HG03442 (cell line): ENCODE results near the gene SYN1.

Experiments
- ATAC-seq: cut with Tn5 transposase; IDR thresholded peaks from one replicate; pipeline ENCODE4 v1.9.1; 2021; ENCODE audit warnings: mild to moderate bottlenecking, moderate library complexity; ENCODE audit not compliant: unreplicated experiment

The SYN1 gene

DNA sequence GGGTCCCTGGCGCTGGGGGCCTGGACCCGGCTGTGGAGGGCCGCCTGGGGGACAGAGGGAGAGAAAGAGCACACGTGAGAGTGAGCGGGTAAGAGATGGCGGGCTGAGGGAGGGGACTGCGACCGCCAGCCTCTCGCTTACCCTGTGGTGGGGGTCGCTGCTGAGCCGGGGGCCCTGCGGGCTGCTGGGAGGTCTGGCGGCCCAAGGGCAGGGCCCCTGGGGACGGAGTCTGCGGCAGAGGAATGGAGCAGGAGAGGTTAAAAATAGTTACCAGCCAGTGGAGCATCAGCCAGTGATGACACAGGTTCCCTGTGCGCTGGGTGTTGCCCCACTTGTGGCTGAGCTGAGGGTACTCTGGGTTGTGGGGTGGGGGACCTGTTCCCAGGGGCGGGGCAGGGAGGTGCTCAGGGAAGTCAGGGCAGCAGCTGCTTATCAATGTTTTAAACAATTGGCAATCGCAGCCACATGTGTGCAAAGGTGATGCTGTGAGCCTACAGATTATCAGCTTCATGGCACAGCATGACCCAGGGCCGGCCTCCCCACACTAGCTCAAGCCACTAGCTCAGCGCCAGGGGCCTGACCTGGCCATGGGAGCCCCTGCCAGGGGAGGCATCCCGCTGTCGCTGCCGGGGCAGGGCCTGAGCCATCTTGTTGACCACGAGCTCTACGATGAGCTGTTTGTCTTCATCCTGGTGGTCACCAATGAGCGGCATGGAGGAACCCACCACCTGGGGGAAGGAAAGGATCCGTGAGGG lies 44.9 kb downstream of the SYN1 start:
- no peak for ATAC-seq

- no peak for ATAC-seq
Observed at GRCh38 chrX:47574076-47574546, 45.5 kb downstream of the SYN1 start.

GRCh38 chrX:47573341-47574075 lies 46.1 kb downstream of the SYN1 start:
- ATAC-seq: no peak

- ATAC-seq: no peak
Observed at GRCh38 chrX:47572773-47573340, 46.8 kb downstream of the SYN1 start.

DNA sequence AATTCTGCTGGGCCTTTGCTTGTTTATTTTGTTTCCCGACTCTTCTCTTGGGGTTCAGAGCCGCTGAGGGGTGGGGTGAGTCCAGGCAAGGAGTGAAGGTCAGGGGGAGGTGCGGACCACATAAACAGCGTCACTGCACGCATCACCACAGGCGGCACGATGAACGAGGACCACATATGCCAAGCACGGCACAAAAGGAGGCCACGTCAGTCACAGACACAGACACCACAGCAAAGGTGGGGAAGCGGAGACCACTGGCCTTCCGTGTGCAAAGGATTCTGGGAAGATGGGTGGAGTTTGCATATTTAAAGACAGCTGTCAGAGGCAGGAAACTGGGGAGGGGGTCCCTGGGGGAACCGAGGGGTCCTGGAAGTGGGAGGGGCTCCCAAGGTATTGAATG lies 47.8 kb downstream of the SYN1 start:
- ATAC-seq: no peak

DNA sequence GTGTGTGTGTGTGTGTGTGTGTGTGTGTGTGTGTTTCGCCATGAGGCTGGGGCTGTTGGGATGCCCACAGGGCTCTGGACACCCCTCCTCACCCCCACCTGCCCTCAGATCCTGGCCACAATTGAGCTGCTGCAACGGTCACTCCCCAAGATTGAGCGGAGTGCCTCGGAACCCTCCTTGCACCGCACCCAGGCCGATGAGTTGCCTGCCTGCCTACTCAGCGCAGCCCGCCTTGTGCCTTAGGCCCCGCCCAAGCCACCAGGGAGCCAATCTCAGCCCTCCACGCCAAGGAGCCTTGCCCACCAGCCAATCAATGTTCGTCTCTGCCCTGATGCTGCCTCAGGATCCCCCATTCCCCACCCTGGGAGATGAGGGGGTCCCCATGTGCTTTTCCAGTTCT lies 48.4 kb downstream of the SYN1 start:
- ATAC-seq: no peak

- no peak for ATAC-seq
Observed at GRCh38 chrX:47570794-47571193, 48.9 kb downstream of the SYN1 start.

DNA sequence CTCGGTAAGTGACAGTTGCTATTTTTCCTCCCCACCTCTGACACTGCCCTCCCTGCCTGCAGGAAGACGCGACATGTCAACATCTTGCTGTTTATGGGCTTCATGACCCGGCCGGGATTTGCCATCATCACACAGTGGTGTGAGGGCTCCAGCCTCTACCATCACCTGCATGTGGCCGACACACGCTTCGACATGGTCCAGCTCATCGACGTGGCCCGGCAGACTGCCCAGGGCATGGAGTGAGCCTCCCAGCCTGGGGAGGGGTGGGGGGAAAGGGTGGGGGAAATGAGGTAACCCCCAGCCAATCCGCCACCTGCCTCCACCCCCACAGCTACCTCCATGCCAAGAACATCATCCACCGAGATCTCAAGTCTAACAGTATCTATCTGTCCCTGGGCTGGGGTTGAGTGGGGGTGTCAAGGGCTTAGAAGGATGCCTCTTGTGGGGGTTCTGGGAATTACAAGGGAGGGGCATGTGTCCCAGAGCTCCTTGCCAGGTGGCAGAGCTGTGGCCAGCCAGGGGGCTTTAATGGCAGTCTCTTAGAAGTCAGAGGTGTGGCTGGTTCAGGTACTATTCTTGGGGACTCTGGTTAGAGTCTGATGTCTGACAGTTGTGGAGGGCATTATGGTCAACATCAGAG lies 50.9 kb downstream of the SYN1 start:
- ATAC-seq: no peak

DNA sequence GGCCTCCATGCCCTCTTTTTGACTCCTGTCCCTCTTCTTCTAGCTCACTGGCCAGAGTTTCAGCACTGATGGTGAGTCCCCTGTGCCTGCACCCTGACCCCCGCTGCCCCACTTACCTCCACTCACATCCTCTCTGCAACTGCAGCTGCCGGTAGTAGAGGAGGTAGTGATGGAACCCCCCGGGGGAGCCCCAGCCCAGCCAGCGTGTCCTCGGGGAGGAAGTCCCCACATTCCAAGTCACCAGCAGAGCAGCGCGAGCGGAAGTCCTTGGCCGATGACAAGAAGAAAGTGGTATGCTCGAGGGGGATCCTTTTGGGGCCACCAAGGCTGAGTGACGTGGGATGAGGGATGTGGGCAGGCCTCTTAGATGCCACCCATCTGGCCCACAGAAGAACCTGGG lies 52.8 kb downstream of the SYN1 start:
- ATAC-seq: no peak

GRCh38 chrX:47564438-47565085 lies 55.1 kb downstream of the SYN1 start:
- ATAC-seq: no peak

- no peak for ATAC-seq
Observed at GRCh38 chrX:47563801-47564315, 55.8 kb downstream of the SYN1 start.

DNA sequence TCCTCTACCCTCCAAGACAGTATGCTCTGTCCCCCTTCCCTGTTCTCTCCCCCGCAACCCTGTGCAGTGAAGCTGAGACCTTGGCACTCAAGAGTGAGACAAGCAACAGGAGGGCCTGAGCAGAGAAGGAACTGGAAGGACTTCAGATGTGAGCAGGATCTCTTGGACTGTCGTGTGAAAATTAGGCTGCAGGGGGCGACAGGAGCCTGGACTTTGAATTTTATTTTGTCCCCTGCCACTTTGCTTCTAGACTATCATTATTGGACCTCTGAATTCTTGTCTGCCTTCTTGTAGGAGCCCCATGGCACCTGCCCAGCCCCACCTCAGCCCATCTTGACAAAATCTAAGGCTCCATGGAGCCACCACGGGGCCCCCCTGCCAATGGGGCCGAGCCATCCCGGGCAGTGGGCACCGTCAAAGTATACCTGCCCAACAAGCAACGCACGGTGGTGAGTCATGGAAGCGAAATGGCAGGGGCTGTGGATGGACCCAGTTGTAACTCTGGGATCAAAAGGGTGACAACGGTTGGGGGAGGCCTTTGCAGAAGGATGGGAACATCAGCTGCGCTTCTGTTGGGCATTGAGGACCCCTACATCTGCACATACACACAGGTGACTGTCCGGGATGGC lies 56.9 kb downstream of the SYN1 start:
- ATAC-seq: no peak

- no peak for ATAC-seq
Observed at GRCh38 chrX:47561659-47562151, 58.0 kb downstream of the SYN1 start.

DNA sequence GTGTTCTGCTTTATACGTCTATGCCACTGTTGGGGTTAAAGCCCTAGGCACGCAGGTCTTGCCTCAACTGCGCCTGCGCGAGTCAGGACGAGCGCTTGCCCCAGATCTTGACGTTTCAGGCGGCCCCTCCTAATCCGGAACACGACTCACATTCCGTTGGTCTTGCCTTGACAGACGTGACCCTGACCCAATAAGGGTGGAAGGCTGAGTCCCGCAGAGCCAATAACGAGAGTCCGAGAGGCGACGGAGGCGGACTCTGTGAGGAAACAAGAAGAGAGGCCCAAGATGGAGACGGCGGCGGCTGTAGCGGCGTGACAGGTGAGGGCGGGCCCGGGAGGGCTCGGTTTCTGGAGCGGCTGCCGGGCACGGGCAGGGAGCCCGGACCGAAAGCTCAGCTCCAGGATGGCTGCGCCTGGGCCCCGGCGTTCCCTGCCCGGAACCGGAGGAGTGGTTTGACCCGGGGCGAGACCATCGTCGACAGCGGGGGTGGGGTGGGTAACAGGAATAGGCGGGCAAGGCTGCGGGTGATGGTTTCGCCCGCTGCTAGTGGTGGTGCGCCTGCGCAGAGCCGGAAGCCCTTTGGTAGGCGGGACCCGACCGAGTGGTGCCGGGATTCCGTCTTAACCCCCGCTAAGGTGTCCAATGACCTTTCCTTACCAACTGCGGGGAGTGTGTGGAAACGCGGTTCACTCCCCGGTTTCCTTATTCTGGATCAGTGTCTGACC lies 58.6 kb downstream of the SYN1 start, which contains the start of gene ARAF:
Gene ARAF, plus strand, starts transcription at position 272 of the 725 bp plus-strand sequence. CDS start 1,763 bp downstream, outside the sequence.
- peak; percentile 88 for ATAC-seq

DNA sequence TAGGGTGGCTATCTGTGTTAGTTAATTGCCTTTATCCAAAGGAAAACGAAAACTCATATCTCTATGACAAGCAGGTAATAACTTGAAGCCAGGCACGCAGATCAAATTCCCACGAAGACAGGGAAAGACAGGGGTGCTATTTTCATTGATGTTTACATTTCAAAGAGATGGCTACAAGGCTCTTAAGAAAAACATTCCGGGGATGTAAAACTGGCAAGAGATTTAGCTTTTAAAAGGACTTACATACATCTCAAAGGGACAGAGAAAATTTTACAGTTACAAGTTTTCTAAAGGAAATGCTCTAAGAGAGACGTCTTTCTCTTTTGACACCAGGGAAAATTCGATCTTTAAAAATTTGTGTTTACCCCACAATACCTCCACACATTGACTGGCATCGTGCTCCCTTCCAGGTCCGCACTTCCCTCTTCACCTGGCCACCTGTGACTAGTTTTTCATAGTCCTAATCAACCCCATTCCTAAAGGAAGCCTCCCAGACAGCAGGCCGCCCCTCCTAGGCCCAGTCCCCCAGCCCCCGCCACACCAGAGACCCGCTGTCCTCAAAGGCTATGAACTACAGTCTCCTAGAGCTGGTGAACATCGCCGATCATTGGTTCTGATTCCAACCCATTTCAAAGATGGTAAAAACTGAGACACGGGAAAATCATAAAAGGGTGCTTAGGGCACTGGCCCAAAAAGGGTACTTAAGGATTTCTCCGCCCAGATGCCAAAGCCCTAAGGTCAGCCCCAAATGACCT lies 59.3 kb downstream of the SYN1 start:
- ATAC-seq: no peak

DNA sequence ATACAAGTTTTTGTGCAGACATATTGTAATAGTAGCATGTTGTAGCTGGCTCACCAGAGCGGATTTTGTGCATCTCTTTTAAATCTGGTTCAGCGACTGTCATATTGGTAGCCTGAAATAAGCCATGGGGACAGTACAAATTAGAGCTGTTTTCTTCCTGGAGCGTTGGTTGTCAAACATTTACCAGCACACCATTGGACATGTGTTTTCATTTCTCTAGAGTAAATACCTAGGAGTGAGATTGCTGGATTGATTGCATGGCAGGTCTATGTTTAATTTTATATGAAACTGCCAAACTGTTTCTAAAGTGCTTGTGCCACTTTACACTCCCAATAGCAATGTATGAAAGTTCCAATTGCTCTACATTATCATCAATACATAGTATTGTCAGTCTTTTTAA lies 61.2 kb downstream of the SYN1 start:
- no peak for ATAC-seq

DNA sequence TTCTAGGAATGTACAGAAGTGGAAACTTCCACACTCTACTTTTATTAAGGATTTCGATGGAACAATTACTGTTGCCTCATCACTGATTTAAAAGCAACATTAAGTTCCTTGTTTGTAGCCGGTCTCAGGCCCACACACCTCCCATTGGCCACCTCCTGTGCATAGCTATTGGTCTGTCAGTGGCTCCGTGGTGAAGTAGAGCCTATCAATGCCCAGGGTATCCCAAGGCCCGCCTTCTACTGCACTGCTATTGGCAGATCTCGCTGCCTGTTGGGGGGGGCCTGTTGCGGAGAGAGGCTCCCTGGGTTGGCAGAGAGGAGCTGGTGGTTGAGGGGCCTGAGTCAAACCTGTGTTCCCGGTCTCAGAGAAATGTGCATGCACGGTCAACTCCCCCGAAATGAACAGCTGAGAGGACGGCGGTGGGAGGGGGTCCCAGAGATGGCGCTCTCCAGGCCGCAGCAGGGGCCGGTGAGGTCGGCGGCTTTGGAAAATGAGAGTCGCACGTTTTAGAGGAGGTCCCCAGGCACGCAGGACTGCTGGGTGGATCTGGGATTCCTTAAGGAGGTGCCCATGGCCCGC lies 63.5 kb downstream of the SYN1 start:
- peak; percentile 89 for ATAC-seq

DNA sequence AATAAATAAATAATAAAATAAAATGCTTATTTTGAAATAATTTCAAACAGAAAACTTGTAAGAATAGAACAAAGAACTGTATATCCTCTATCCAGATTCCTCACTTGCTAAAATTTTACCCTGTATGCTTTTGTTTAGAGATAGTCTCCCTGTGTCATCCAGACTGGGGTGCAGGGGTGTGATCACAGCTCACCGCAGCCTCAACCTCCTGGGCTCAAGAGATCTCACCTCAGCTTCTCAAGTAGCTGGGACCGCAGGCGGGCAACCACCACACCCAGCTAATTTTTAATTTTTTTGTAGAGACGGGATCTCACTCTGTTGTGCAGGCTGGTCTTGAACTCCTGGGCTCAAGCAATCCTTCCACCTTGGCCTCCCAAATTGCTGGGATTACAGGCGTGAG lies 76.2 kb downstream of the SYN1 start:
- no peak for ATAC-seq
